ENCODE results near the gene TSPAN3. TPM values are rescaled to one million over a fixed set of nuclear protein-coding genes. Genes with fewer than 3 reads are reported as not detected.

Gene TSPAN3
- total and polyA plus RNA-seq, 10 of the 15 experiments (the other 5 are each of a cell fraction or from before 2014, with no cell fraction given) = 18.9 to 114 (median 57.2) TPM

GRCh38 chr15:77010857-77011256 is 60.1 kb downstream of the TSPAN3 start:
- no peak for DNase-seq (ENCODE audit: low read depth, low spot score)
- intact Hi-C loops (cut with micrococcal nuclease; ENCODE audit: unreplicated experiment) = no loop called here
- no peaks in the 10 kb centered on the region for H3K9me3 ChIP-seq (replicated peaks; ENCODE audit: control insufficient read depth, insufficient read depth, low read length)

More at GRCh38 chr15:77010857-77011256, 60.1 kb downstream of the TSPAN3 start:
- no peak for FAIRE-seq
- no peak overlapping the region for H3K27ac ChIP-seq (ENCODE audit: control insufficient read depth, insufficient read depth)
- in situ Hi-C loops (cut with MboI) = no loop called here
- ChIA-PET CTCF (interaction anchor here (1.0 to 1.4 kb wide), 7 partner anchors 10 to 37 kb away, joined by 3 to 5 read pairs (median 4); partner anchors contain the start of gene PSTPIP1), SMC1A (ENCODE audit: uncharacterized antibody, unreplicated experiment) (interaction anchor here (0.8 to 1.8 kb wide), 7 partner anchors 9 to 108 kb away, joined by 3 to 9 read pairs (median 3); no protein-coding TSS in a partner anchor), RAD21 (ENCODE audit: unreplicated experiment) (interaction anchor here (1.2 to 1.8 kb wide), 3 partner anchors 9 to 35 kb away, joined by 5 to 7 read pairs (median 5); no protein-coding TSS in a partner anchor), POLR2A (interaction anchor here (1.2 to 1.4 kb wide), 3 partner anchors 9 to 17 kb away, joined by 3 to 5 read pairs (median 5); no protein-coding TSS in a partner anchor)
- H4K20me1 ChIP-seq (ENCODE audit: control insufficient read depth, insufficient read depth) = no peaks in the 10 kb centered on the region
- H3K4me3 ChIP-seq = no peak overlapping the region
- ATAC-seq = 0 out of 3 replicates have a peak, but pooled peaks have one; percentile 2
- peaks cover 31% of the 10 kb centered on the region for H3K4me1 ChIP-seq (ENCODE audit: control insufficient read depth, insufficient read depth, low read length)
- H3K36me3 ChIP-seq (ENCODE audit: control insufficient read depth in 2 of 2, insufficient read depth in 2 of 2, low read length in 1 of 2) = no peaks in the 10 kb centered on the region
- no peak overlapping the region for H2AFZ ChIP-seq (ENCODE audit: control insufficient read depth, low read depth, low read length)
- BruUV-seq (replicated peaks) = no TSS peak
- no peak overlapping the region for H3K4me2 ChIP-seq (ENCODE audit: control insufficient read depth, insufficient read depth)
- no peak overlapping the region for H3K9ac ChIP-seq (ENCODE audit: control insufficient read depth, insufficient read depth, low read length)
- no peaks in the 10 kb centered on the region for H3K27me3 ChIP-seq (replicated peaks in 1 of 2; ENCODE audit: control insufficient read depth in 2 of 2, insufficient read depth in 2 of 2, low read length in 1 of 2)
- TF ChIP-seq RELB (IDR thresholded peaks at IDR 0.05; ENCODE audit: low read depth) (peak; percentile 50; the same call in 1 of the 2 replicates), ZNF687 (IDR thresholded peaks at IDR 0.05) (peak; percentile 42; the same call in 1 of the 2 replicates), IKZF2 (IDR thresholded peaks at IDR 0.05) (peak; percentile 13 to 17; a peak in 1 of 4 replicates), BMI1 (IDR thresholded peaks at IDR 0.05; ENCODE audit: borderline replicate concordance) (no peak), ZBTB11 (CRISPR knock-in tag; IDR thresholded peaks at IDR 0.05) (no peak)
- WGBS (ENCODE audit: insufficient coverage, insufficient replicate concordance, low lambda C conversion rate, missing lambda C conversion rate) = 18% methylated on average over 4 of the region's 4 CpGs
- H3K79me2 ChIP-seq (ENCODE audit: control insufficient read depth, insufficient read depth, low read length) = no peaks in the 10 kb centered on the region
